WTC11 (cell line): ENCODE measurements around the gene QSOX2. TPM values are rescaled to one million over a fixed set of nuclear protein-coding genes. Genes with fewer than 3 reads are reported as not detected.

Experiments used
- ATAC-seq: fragments of 200-7000 bp; cut with Tn5 transposase; 2 replicates; pipeline ENCODE4 v1.10.0; 2021; ENCODE audit warnings: mild to moderate bottlenecking, moderate library complexity
- CTCF ChIA-PET: fragments of 300-600 bp; sonication (Branson Sonifier 250); formaldehyde crosslinking; loops from one replicate; lab custom pipeline; 2021; ENCODE audit warnings: antibody characterized with exemption; lab: Charles Lee
- POLR2A ChIA-PET: fragments of 350-600 bp; sonication (Branson Sonifier 250); formaldehyde crosslinking; loops from one replicate; lab custom pipeline; 2021; ENCODE audit warnings: antibody characterized with exemption; lab: Charles Lee
- DNase-seq: peaks from one replicate; pipeline ENCODE4 v3.0.0; 2021; ENCODE audit warnings: low spot score
- H3K27ac Mint-ChIP-seq: 2 replicates; pipeline ENCODE4 v1.8.0; 2021; ENCODE audit warnings: mixed read lengths
- H3K27me3 Mint-ChIP-seq: 2 replicates; pipeline ENCODE4 v1.8.0; 2021; ENCODE audit warnings: low read depth, mild to moderate bottlenecking, moderate library complexity, mixed read lengths
- H3K36me3 Mint-ChIP-seq: 2 replicates; pipeline ENCODE4 v1.8.0; 2021; ENCODE audit warnings: mixed read lengths
- H3K4me1 Mint-ChIP-seq: 2 replicates; pipeline ENCODE4 v1.8.0; 2022; ENCODE audit warnings: mixed read lengths
- H3K4me3 Mint-ChIP-seq: 2 replicates; pipeline ENCODE4 v1.8.0; 2021; ENCODE audit warnings: mild to moderate bottlenecking, moderate library complexity, mixed read lengths
- H3K9me3 Mint-ChIP-seq: 2 replicates; pipeline ENCODE4 v1.8.0; 2021; ENCODE audit warnings: mixed read lengths
- FOXP1 ChIP-seq: sonication (generic); formaldehyde crosslinking; IDR thresholded peaks from 2 replicates; pipeline ENCODE4 v1.8.0; 2022; ENCODE audit warnings: missing genetic modification reagents, mild to moderate bottlenecking, moderate library complexity, borderline replicate concordance
- GRHL2 ChIP-seq: fragments of 250-450 bp; sonication (Bioruptor Pico); IDR thresholded peaks from 2 replicates; pipeline ENCODE4 v1.8.0; 2022; ENCODE audit warnings: mild to moderate bottlenecking, moderate library complexity; ENCODE audit not compliant: insufficient replicate concordance, severe bottlenecking
- GTF2I ChIP-seq: fragments of 250-450 bp; sonication (Bioruptor Pico); conservative IDR thresholded peaks from 2 replicates; pipeline ENCODE4 v1.4.0; 2021; ENCODE audit warnings: mild to moderate bottlenecking
- HMGA2 ChIP-seq: fragments of 250-450 bp; sonication (Bioruptor Pico); IDR thresholded peaks from 2 replicates; pipeline ENCODE4 v1.4.0; 2021; ENCODE audit warnings: mild to moderate bottlenecking, moderate library complexity
- TEAD1 ChIP-seq: sonication (generic); formaldehyde crosslinking; IDR thresholded peaks from 2 replicates; pipeline ENCODE4 v1.8.0; 2022; ENCODE audit warnings: mild to moderate bottlenecking, missing genetic modification reagents
- ZNF263 ChIP-seq: sonication (generic); formaldehyde crosslinking; IDR thresholded peaks from 2 replicates; pipeline ENCODE4 v1.8.1; 2022; ENCODE audit warnings: low read depth, mild to moderate bottlenecking, moderate library complexity, missing genetic modification reagents
- ZNF396 ChIP-seq: fragments of 250-450 bp; sonication (Bioruptor Pico); IDR thresholded peaks from 2 replicates; pipeline ENCODE4 v1.8.0; 2021; ENCODE audit warnings: mild to moderate bottlenecking, moderate library complexity, borderline replicate concordance
- ZNF671 ChIP-seq: fragments of 250-450 bp; sonication (Bioruptor Pico); IDR thresholded peaks from 2 replicates; pipeline ENCODE4 v1.8.0; 2021; ENCODE audit warnings: mild to moderate bottlenecking
- total RNA-seq: library from RNA; stranded (reverse); gene quantifications from 3 replicates; pipeline ENCODE4 v1.2.3, GENCODE V29; 2021
- TF ChIP-seq, protein P1 (sequence below): sonication (generic); formaldehyde crosslinking; IDR thresholded peaks from 2 replicates; pipeline ENCODE4 v1.8.1; 2023; ENCODE audit warnings: mild to moderate bottlenecking, missing genetic modification reagents
- TF ChIP-seq, protein P2 (sequence below): fragments of 250-450 bp; sonication (Bioruptor Pico); IDR thresholded peaks from 2 replicates; pipeline ENCODE4 v1.9.0; 2021; ENCODE audit warnings: mild to moderate bottlenecking
- TF ChIP-seq, protein P3 (sequence below): sonication (generic); formaldehyde crosslinking; IDR thresholded peaks from 2 replicates; pipeline ENCODE4 v1.8.0; 2022; ENCODE audit warnings: mild to moderate bottlenecking, missing genetic modification reagents
- TF ChIP-seq, protein P4 (sequence below): sonication (generic); formaldehyde crosslinking; IDR thresholded peaks from 2 replicates; pipeline ENCODE4 v1.8.1; 2023; ENCODE audit warnings: mild to moderate bottlenecking, missing genetic modification reagents, moderate library complexity
- TF ChIP-seq, protein P5 (sequence below): sonication (generic); formaldehyde crosslinking; IDR thresholded peaks from 2 replicates; pipeline ENCODE4 v1.8.0; 2023; ENCODE audit warnings: missing genetic modification reagents
- TF ChIP-seq, protein P6 (sequence below): sonication (generic); formaldehyde crosslinking; IDR thresholded peaks from 2 replicates; pipeline ENCODE4 v1.8.1; 2022; ENCODE audit warnings: low read depth, mild to moderate bottlenecking, moderate library complexity, missing genetic modification reagents, borderline replicate concordance
- TF ChIP-seq, protein P7 (sequence below): fragments of 250-450 bp; sonication (Bioruptor Pico); conservative IDR thresholded peaks from 2 replicates; pipeline ENCODE4 v1.9.0; 2021; ENCODE audit warnings: mild to moderate bottlenecking
- TF ChIP-seq, protein P8 (sequence below): sonication (generic); formaldehyde crosslinking; conservative IDR thresholded peaks from 2 replicates; pipeline ENCODE4 v1.8.1; 2023; ENCODE audit warnings: mild to moderate bottlenecking, low read depth, missing genetic modification reagents, moderate library complexity

QSOX2 gene
- total RNA-seq, 1 experiment from 2014 or later = 33.2 TPM

DNA sequence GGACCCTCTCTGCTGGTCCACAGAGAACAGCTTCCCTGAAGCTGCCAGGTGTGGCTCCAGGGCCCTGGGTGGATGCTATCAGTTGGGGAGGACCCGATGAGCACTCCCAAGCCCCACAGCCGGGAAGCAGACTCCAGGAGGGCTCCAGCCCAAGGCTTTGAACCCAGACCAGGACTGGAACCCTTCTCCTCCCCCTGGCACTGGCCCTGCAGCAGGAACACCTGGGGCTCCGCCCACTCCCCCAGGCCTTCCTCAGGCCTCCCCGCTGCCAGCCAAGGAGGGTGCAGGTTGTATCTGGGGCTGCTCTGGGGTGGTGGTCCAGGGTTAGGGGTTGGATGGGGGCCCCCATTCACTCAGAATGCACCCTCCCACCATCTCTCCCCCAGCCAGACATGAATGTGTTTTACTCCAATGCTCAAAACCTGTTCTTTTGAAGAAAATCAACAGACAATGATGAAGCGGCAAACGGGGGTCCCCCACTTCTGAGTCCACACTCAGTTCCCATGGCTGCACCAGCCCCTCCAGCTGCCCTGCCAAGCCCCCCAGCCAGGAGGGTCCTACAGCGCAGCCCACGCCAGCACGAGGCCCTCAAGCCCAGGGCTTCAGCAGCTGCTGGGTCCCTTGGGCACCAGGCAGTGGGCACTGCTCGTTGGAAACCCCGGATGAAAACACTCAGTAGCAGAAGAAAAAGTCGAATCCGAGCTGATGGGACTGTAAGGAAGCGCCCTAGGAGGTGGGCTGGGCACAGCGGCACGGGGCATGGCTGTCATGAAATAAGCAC is 35.1 kb upstream of the QSOX2 start:
- ChIA-PET POLR2A (no interaction called here), CTCF (interaction anchor here (1.6 kb wide), 1 partner anchor 13 kb away, joined by 8 read pairs; no protein-coding TSS in a partner anchor)
- Mint-ChIP-seq H3K9me3 (peaks cover 4% of the 10 kb centered on the region; the same call in 1 of the 2 replicates), H3K36me3 (no peaks in the 10 kb centered on the region), H3K4me1 (peaks cover 7% of the 10 kb centered on the region; the same call in 1 of the 2 replicates)
- DNase-seq = no peak
- TF ChIP-seq ZNF263 (no peak), GRHL2 (CRISPR knock-in tag) (no peak), TEAD1 (no peak), HMGA2 (CRISPR knock-in tag) (no peak), ZNF671 (no peak), FOXP1 (CRISPR knock-in tag) (no peak), GTF2I (no peak), ZNF396 (CRISPR knock-in tag) (no peak)
- TF ChIP-seq, protein P1, sequence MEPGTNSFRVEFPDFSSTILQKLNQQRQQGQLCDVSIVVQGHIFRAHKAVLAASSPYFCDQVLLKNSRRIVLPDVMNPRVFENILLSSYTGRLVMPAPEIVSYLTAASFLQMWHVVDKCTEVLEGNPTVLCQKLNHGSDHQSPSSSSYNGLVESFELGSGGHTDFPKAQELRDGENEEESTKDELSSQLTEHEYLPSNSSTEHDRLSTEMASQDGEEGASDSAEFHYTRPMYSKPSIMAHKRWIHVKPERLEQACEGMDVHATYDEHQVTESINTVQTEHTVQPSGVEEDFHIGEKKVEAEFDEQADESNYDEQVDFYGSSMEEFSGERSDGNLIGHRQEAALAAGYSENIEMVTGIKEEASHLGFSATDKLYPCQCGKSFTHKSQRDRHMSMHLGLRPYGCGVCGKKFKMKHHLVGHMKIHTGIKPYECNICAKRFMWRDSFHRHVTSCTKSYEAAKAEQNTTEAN (CRISPR knock-in tag) = no peak
- TF ChIP-seq, protein P2, sequence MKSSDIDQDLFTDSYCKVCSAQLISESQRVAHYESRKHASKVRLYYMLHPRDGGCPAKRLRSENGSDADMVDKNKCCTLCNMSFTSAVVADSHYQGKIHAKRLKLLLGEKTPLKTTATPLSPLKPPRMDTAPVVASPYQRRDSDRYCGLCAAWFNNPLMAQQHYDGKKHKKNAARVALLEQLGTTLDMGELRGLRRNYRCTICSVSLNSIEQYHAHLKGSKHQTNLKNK (CRISPR knock-in tag) = no peak
- TF ChIP-seq, protein P3, sequence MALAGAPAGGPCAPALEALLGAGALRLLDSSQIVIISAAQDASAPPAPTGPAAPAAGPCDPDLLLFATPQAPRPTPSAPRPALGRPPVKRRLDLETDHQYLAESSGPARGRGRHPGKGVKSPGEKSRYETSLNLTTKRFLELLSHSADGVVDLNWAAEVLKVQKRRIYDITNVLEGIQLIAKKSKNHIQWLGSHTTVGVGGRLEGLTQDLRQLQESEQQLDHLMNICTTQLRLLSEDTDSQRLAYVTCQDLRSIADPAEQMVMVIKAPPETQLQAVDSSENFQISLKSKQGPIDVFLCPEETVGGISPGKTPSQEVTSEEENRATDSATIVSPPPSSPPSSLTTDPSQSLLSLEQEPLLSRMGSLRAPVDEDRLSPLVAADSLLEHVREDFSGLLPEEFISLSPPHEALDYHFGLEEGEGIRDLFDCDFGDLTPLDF (CRISPR knock-in tag) = no peak
- TF ChIP-seq, protein P4, sequence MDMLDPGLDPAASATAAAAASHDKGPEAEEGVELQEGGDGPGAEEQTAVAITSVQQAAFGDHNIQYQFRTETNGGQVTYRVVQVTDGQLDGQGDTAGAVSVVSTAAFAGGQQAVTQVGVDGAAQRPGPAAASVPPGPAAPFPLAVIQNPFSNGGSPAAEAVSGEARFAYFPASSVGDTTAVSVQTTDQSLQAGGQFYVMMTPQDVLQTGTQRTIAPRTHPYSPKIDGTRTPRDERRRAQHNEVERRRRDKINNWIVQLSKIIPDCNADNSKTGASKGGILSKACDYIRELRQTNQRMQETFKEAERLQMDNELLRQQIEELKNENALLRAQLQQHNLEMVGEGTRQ (CRISPR knock-in tag) = no peak
- TF ChIP-seq, protein P5, sequence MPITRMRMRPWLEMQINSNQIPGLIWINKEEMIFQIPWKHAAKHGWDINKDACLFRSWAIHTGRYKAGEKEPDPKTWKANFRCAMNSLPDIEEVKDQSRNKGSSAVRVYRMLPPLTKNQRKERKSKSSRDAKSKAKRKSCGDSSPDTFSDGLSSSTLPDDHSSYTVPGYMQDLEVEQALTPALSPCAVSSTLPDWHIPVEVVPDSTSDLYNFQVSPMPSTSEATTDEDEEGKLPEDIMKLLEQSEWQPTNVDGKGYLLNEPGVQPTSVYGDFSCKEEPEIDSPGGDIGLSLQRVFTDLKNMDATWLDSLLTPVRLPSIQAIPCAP = no peak
- TF ChIP-seq, protein P6, sequence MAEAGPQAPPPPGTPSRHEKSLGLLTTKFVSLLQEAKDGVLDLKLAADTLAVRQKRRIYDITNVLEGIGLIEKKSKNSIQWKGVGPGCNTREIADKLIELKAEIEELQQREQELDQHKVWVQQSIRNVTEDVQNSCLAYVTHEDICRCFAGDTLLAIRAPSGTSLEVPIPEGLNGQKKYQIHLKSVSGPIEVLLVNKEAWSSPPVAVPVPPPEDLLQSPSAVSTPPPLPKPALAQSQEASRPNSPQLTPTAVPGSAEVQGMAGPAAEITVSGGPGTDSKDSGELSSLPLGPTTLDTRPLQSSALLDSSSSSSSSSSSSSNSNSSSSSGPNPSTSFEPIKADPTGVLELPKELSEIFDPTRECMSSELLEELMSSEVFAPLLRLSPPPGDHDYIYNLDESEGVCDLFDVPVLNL (CRISPR knock-in tag) = no peak
- TF ChIP-seq, protein P7, sequence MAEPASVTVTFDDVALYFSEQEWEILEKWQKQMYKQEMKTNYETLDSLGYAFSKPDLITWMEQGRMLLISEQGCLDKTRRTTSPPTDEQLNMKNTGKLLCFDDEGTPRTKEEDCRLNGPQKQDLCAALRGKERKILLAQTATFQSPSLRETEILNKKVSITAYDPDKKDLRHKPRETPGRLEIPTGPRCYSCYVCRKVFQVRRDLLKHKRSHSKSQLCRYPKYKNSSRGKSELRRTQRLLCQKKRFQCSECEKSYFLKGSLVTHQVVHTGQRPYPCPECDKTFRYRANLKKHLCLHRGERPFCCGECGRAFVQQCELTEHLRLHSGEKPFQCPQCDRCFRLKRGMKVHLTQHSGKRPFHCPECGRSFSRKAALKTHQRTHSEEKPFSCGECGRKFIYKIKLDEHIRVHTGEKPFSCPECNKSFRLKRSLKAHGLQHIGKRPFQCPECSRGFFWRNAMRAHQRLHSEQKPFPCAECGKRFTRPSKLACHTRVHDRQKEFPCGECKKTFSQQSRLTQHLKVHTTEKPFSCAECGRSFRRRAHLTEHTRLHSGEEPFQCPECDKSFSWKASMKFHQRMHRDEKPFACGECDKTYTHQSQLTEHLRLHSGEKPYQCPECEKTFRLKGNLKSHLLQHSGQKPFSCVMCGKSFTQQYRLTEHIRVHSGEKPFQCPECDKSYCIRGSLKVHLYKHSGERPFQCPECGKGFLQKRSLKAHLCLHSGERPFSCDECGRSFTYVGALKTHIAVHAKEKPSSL (CRISPR knock-in tag) = no peak
- TF ChIP-seq, protein P8, sequence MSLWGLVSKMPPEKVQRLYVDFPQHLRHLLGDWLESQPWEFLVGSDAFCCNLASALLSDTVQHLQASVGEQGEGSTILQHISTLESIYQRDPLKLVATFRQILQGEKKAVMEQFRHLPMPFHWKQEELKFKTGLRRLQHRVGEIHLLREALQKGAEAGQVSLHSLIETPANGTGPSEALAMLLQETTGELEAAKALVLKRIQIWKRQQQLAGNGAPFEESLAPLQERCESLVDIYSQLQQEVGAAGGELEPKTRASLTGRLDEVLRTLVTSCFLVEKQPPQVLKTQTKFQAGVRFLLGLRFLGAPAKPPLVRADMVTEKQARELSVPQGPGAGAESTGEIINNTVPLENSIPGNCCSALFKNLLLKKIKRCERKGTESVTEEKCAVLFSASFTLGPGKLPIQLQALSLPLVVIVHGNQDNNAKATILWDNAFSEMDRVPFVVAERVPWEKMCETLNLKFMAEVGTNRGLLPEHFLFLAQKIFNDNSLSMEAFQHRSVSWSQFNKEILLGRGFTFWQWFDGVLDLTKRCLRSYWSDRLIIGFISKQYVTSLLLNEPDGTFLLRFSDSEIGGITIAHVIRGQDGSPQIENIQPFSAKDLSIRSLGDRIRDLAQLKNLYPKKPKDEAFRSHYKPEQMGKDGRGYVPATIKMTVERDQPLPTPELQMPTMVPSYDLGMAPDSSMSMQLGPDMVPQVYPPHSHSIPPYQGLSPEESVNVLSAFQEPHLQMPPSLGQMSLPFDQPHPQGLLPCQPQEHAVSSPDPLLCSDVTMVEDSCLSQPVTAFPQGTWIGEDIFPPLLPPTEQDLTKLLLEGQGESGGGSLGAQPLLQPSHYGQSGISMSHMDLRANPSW (CRISPR knock-in tag) = no peak
- TF ChIP-seq, all 79 proteins: peak for 0
- no peak overlapping the region for H3K4me3 Mint-ChIP-seq
- ATAC-seq = no peak
- no peaks in the 10 kb centered on the region for H3K27me3 Mint-ChIP-seq
- no peak overlapping the region for H3K27ac Mint-ChIP-seq
